Astrocyte of the spinal cord (primary cell): Measurements from ENCODE around the gene LRRC15.

ENCODE experiments used
- DNase-seq: peaks from one replicate; pipeline ENCODE4 v3.0.0; 2011; ENCODE audit warnings: low read depth, low spot score
- H3K4me3 ChIP-seq: 2 replicates; pipeline ENCODE4 v1.5.1; 2011; ENCODE audit warnings: low read depth, mild to moderate bottlenecking, low read length, moderate library complexity
- in situ Hi-C: cut with HindIII; loops from 2 replicates; pipeline ENCODE4 v1.10.0; 2017; ENCODE audit warnings: low sequenced_read_pairs
- TF ChIP-seq, protein P1 (sequence below): IDR thresholded peaks from 2 replicates; pipeline ENCODE4 v1.5.1; 2012; ENCODE audit warnings: low read depth, mild to moderate bottlenecking, low read length, inconsistent platforms

The LRRC15 gene

DNA sequence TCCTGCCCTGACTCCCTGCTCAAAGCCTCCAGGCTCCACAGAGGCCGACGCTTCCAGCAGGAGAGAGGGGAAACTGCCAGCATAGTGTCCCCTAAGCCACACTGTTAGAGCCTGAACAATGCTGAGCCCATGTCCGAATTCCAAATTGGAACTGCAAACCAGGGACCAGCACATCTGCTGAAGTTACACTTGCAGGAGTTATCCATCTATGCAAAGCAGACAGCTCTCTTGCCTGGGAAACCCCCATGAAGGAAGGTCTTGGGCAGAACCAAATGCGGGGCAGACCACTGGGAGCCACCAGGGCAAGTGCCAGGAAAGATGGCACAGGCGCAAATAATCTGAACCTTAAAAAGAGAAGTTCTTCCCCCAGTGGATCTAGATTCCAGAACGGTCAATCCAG lies 625 bp downstream of the LRRC15 start:
- H3K4me3 ChIP-seq: no peak overlapping the region
- no peak for DNase-seq
- TF ChIP-seq, protein P1, sequence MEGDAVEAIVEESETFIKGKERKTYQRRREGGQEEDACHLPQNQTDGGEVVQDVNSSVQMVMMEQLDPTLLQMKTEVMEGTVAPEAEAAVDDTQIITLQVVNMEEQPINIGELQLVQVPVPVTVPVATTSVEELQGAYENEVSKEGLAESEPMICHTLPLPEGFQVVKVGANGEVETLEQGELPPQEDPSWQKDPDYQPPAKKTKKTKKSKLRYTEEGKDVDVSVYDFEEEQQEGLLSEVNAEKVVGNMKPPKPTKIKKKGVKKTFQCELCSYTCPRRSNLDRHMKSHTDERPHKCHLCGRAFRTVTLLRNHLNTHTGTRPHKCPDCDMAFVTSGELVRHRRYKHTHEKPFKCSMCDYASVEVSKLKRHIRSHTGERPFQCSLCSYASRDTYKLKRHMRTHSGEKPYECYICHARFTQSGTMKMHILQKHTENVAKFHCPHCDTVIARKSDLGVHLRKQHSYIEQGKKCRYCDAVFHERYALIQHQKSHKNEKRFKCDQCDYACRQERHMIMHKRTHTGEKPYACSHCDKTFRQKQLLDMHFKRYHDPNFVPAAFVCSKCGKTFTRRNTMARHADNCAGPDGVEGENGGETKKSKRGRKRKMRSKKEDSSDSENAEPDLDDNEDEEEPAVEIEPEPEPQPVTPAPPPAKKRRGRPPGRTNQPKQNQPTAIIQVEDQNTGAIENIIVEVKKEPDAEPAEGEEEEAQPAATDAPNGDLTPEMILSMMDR: no peak
- in situ Hi-C loops: no loop called here

DNA sequence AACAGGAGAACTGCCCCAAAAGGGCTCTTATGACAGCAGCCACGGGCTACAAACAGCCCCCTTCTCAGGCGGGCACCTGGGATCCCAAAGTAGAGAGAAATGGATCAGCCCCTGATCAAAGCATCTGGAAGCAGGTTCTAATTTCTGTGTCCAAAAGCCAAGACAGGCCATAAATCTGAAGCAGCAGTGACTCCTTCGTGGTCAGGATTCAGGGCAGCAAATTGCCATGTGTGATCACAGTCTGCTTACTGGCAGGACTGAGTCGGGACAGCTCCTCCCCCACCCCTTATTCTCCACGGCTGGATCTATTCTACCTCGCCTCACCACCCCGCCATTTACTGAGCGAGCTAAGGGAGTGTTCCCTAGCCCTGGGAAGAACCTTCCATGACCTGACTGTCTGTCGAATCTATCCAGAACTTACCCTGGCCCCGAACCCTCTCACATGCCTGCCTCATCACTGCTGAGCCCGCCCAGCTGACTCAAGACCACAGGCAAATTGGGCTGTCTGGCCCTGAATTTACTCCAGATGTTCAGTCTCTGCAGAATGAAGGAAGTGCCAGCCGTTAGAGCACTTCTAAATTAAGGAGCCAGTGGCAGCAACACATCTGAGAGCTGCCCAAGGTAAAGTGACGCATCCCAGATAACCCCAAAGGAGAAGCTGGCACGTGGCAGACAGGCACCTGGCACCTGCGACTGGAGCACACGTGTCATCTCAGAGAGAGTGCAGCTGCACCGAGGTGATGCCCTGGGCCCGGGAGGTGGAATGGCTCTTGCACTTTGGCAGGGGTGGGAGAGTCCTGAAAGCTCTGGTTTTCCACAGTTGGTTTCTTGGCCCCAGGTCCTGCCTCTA lies 1.3 kb downstream of the LRRC15 start:
- H3K4me3 ChIP-seq: no peak overlapping the region
- TF ChIP-seq, protein P1: no peak
- in situ Hi-C loops: no loop called here
- peak; percentile 40 for DNase-seq

DNA sequence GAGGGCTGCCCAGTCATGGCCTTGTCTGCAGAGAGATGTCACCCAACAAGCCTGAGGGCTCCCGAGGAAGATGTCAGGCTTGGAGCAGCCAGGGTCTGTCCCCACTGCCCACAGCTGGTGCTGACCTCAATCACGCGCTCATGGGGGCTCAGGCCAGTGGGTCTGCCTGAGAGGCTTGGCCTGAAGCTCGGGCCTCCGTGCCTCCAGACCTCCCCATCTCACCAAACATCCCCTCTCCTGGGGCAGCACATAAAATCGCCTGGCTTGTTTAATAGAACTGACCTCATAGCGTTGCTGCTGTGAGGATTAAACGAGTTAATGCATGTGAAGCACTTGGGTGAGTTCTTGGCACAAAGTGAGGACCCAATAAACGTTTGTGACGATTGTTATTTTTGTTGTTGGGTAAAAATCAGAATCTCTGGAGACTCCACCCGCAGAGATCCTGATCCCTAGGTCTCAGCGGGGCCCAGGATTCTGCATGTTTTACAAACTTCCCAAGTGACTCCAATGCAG lies 3.5 kb downstream of the LRRC15 start:
- H3K4me3 ChIP-seq: no peak overlapping the region
- TF ChIP-seq, protein P1: no peak
- DNase-seq: no peak
- in situ Hi-C loops: no loop called here

DNA sequence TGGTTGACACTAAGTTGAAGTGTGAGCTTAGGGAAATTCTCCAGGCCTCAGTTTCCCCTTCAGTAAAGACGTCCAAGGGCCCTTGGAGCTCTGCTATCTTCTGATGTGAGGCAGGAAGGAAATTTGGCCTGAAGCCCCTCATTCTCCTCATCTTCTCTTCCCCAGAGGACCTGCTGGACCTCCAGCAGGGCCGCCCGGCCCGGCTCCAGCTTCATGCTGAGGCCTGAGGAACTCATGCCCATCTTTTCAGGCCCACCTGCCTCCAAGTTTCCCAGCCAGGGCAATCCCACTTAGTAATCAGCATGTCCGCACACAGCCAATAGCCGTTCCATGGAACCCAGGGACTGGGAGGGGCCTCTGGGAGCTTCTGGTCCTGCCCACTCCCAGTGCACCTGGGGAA lies 4.0 kb downstream of the LRRC15 start:
- no peak for DNase-seq
- in situ Hi-C loops: no loop called here
- TF ChIP-seq, protein P1: no peak
- H3K4me3 ChIP-seq: no peak overlapping the region

DNA sequence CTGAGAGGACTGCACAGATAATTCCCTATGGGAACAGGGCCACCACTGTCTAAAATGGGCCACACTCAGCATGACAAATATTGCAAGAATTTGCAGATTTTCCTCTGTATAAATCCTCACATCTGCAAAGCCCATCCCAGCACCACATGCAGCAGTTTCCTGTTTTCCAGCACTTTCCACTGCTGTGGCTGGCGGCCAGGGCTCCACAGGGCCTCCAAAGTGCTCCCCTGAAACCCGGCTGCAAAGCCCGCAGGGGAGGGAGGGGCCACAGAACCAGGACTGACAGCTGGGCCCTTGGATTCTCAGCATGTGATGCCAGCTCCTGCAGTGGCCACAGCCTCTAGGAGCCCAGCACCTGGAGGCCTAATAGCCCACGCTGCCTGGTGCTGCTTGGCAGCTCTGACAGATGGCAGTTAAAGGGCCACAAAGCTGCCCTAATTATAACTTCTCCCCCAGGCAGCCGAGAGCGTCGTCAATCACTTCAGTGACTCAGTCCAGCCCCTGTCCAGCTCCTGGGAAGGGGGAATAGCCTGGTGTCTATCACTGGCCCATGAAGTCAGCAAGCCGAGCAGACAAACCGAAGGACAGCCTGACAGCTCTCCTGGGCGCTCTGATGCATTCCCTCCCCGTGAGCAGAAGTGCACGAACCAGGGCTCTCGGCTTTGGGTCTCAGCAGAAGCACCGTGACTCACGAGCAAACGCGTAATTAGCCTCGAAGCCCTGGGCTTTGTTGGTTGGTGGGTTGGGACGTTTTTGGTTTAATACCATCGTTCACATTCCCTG lies 4.7 kb downstream of the LRRC15 start:
- in situ Hi-C loops: no loop called here
- no peak overlapping the region for H3K4me3 ChIP-seq
- TF ChIP-seq, protein P1: no peak
- DNase-seq: peak; percentile 91

DNA sequence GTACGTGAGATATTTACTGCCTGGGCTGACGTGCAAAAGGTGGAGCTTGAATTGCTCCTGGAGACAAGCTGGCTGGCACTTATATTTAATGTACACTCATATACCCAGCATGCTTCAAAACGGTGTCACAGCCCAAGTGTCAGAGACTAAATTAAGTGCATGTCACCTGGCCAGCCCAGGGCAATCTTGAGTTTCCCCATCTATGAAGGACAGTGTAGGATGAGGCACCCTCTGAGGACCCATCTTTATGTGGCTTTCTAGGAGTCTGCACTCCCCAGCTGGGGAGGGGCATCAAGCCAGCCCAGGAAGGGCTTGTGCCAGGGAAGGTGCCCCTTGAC lies 5.3 kb downstream of the LRRC15 start:
- TF ChIP-seq, protein P1: no peak
- in situ Hi-C loops: no loop called here
- DNase-seq: no peak
- no peak overlapping the region for H3K4me3 ChIP-seq
